SU-DHL-6 (cell line): Measurements from ENCODE around the gene GJA3.

Source experiments
- H2AFZ ChIP-seq: fragments of 200-600 bp; sonication (generic); 2 replicates; pipeline ENCODE4 v1.6.1; 2014; ENCODE audit warnings: low read depth, mild to moderate bottlenecking, moderate library complexity, mixed read lengths, antibody characterized with exemption, low read length; ENCODE audit not compliant: severe bottlenecking
- H3F3A ChIP-seq: fragments of 200-600 bp; shearing (Covaris generic); 2 replicates; pipeline ENCODE4 v1.6.0; 2016; ENCODE audit warnings: antibody characterized with exemption, mild to moderate bottlenecking; ENCODE audit not compliant: insufficient read depth
- H3K27ac ChIP-seq: fragments of 200-600 bp; sonication (generic); 2 replicates; pipeline ENCODE4 v1.5.1; 2016; ENCODE audit warnings: low read depth, mild to moderate bottlenecking, low read length, moderate library complexity, mixed read lengths
- H3K27me3 ChIP-seq: fragments of 200-600 bp; sonication (generic), shearing (Covaris generic); 2 replicates; pipeline ENCODE4 v1.6.0; 2014; ENCODE audit warnings: mild to moderate bottlenecking, low read length
- H3K36me3 ChIP-seq: fragments of 200-600 bp; sonication (generic); 2 replicates; pipeline ENCODE4 v1.6.1; 2014; ENCODE audit warnings: mild to moderate bottlenecking, low read length, mixed read lengths
- H3K4me2 ChIP-seq: fragments of 300-600, 200-600 bp; shearing (Covaris generic), sonication (generic); 2 replicates; pipeline ENCODE4 v1.6.0; 2014; ENCODE audit warnings: low read length, low read depth, mild to moderate bottlenecking; ENCODE audit not compliant: poor library complexity, severe bottlenecking
- H3K4me3 ChIP-seq: fragments of 200-600 bp; sonication (generic); 2 replicates; pipeline ENCODE4 v1.5.1; 2014; ENCODE audit warnings: antibody characterized with exemption, low read length, mild to moderate bottlenecking, mixed read lengths; ENCODE audit not compliant: insufficient read depth, poor library complexity, severe bottlenecking
- H3K79me2 ChIP-seq: fragments of 200-600 bp; sonication (generic); 2 replicates; pipeline ENCODE4 v1.6.1; 2014; ENCODE audit warnings: mild to moderate bottlenecking, low read length, moderate library complexity; ENCODE audit not compliant: insufficient read depth
- H3K9ac ChIP-seq: fragments of 200-600 bp; sonication (generic); 2 replicates; pipeline ENCODE4 v1.7.0; 2014; ENCODE audit warnings: mild to moderate bottlenecking, low read length
- H3K9me2 ChIP-seq: fragments of 200-600 bp; sonication (generic); replicated peaks from 2 replicates; pipeline ENCODE4 v1.6.1; 2014; ENCODE audit warnings: low read length; ENCODE audit not compliant: insufficient read depth
- H3K9me3 ChIP-seq: fragments of 200-600 bp; sonication (generic); 2 replicates; pipeline ENCODE4 v1.6.1; 2014; ENCODE audit warnings: low read length, mixed read lengths; ENCODE audit not compliant: insufficient read depth
- H4K20me1 ChIP-seq: fragments of 200-600 bp; sonication (generic); 2 replicates; pipeline ENCODE4 v1.6.1; 2014; ENCODE audit warnings: low read depth, mild to moderate bottlenecking, antibody characterized with exemption, low read length, moderate library complexity, mixed read lengths
- CTCF ChIP-seq: fragments of 200-600 bp; sonication (generic); IDR thresholded peaks from one replicate; pipeline ENCODE4 v1.5.1; 2017; ENCODE audit warnings: antibody characterized with exemption, mild to moderate bottlenecking, low read length, moderate library complexity; ENCODE audit not compliant: insufficient read depth, poor library complexity, severe bottlenecking
- EZH2phosphoT487 ChIP-seq: fragments of 200-600 bp; sonication (generic), shearing (Covaris generic); conservative IDR thresholded peaks from 2 replicates; pipeline ENCODE4 v1.6.1; 2018; ENCODE audit warnings: mild to moderate bottlenecking, antibody characterized with exemption, low read length, moderate library complexity, mixed read lengths

The GJA3 gene

DNA sequence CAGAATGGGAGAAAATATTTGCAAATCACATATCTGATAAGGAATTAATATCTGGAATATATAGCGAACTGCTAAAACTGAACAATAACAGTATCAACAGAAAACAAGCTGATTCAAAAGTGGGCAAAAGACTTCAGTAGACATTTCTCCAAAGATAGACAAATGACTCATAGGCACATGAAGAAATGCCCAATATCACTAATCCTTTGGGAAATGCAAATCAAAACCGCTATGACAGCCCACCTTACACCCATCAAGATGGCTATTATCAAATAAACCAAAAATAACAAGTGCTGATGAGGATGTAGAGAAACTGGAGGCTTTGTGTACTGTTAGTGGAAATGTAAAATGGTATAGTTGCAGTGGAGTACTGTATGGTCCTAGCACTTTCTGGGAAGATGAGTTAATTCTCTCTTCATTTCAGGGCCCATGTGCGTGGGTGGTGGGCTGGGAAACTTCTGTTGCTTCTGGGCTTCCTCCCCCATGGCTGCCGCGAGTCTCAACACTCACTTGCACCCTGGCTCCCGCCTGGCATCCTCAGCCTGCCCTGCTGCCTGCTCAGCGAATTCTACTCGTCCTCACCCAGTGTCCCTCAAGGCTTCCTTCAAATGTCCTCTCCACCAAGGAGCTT lies 12.4 kb upstream of the GJA3 start:
- H4K20me1 ChIP-seq, result no peaks in the 10 kb centered on the region
- H2AFZ ChIP-seq, result no peak overlapping the region
- H3K4me3 ChIP-seq, result no peak overlapping the region
- H3K79me2 ChIP-seq, result no peaks in the 10 kb centered on the region
- no peaks in the 10 kb centered on the region for H3K27me3 ChIP-seq
- no peak overlapping the region for H3K4me2 ChIP-seq
- no peak overlapping the region for H3K9ac ChIP-seq
- H3K36me3 ChIP-seq, result no peaks in the 10 kb centered on the region
- H3K27ac ChIP-seq, result no peak overlapping the region
- H3K9me2 ChIP-seq, result no peaks in the 10 kb centered on the region
- no peaks in the 10 kb centered on the region for H3F3A ChIP-seq
- no peaks in the 10 kb centered on the region for H3K9me3 ChIP-seq
- TF ChIP-seq CTCF, result no peak
- no peak for TF ChIP-seq EZH2phosphoT487

DNA sequence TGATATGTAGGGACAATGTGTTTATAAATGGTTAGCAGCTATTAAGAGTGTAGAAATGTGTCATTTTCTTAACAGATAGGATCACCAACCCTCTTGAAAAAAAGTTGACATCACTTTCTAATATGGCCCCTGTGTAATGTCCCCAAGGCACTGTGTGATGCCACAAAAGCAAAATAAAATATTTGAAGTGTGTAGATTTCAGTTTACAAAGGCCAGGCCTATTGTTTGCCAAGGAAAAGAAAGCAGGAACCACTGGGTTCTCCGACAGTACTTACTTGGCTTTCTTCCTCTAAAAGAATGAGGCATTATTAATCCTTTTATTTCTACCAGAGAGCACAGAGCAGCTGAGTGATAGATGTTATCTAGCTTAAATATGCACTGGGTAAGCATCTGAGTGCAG lies 10.5 kb upstream of the GJA3 start:
- Histone ChIP-seq H3K9ac (no peak overlapping the region), H3K4me2 (no peak overlapping the region), H2AFZ (no peak overlapping the region), H3K27me3 (no peaks in the 10 kb centered on the region), H3K36me3 (no peaks in the 10 kb centered on the region), H3K9me2 (no peaks in the 10 kb centered on the region), H3K79me2 (no peaks in the 10 kb centered on the region), H3K4me3 (no peak overlapping the region), H3K27ac (no peak overlapping the region), H4K20me1 (no peaks in the 10 kb centered on the region), H3F3A (no peaks in the 10 kb centered on the region), H3K9me3 (no peaks in the 10 kb centered on the region)
- TF ChIP-seq CTCF (no peak), EZH2phosphoT487 (no peak)

DNA sequence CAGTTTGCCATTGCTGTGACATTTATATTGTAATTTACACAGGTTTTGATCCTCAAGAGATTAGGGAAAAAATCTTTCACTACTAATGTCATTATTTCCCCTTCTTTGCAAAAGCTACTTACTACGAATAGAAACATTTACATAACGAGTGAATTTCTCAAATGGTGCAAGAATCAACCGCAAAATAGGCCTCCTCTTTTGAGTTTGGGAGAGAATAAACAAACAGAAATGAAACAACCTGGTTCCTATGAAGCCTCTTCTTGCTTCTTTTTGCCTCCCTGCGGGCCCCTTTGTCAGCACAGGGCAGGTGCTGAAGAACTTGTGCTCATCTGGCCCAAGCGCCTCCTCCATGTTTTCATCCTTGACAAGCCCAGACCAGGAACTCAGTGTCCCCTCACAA lies 10.1 kb upstream of the GJA3 start:
- H3K27me3 ChIP-seq, result no peaks in the 10 kb centered on the region
- no peak overlapping the region for H3K4me2 ChIP-seq
- H3F3A ChIP-seq, result no peaks in the 10 kb centered on the region
- H3K9me3 ChIP-seq, result no peaks in the 10 kb centered on the region
- H4K20me1 ChIP-seq, result no peaks in the 10 kb centered on the region
- H3K36me3 ChIP-seq, result no peaks in the 10 kb centered on the region
- no peaks in the 10 kb centered on the region for H3K79me2 ChIP-seq
- TF ChIP-seq EZH2phosphoT487 (no peak), CTCF (no peak)
- no peak overlapping the region for H3K9ac ChIP-seq
- no peak overlapping the region for H2AFZ ChIP-seq
- no peak overlapping the region for H3K27ac ChIP-seq
- H3K9me2 ChIP-seq, result no peaks in the 10 kb centered on the region
- H3K4me3 ChIP-seq, result no peak overlapping the region
